Measurements from ENCODE around the gene WDSUB1. TPM values are rescaled to one million over a fixed set of nuclear protein-coding genes. Genes with fewer than 3 reads are reported as not detected.

The WDSUB1 gene
- total RNA-seq, 1 experiment from 2014 or later = 7.7 TPM

GRCh38 chr2:159229476-159230144 lies 56.9 kb downstream of the WDSUB1 start:
- no peak overlapping the region for H3K4me3 ChIP-seq (ENCODE audit: low read depth in 2 of 2, low read length in 2 of 2)
- ATAC-seq = no peak
- in situ Hi-C loops (cut with HindIII; ENCODE audit: low pct_unique_long_range_greater_than_20kb, low sequenced_read_pairs) = no loop called here
- intact Hi-C loops (cut with micrococcal nuclease; ENCODE audit: unreplicated experiment) = no loop called here
- TF ChIP-seq POLR2AphosphoS5 (IDR thresholded peaks at IDR 0.05; ENCODE audit: low read depth, low read length) (no peak), SIN3A (IDR thresholded peaks at IDR 0.05; ENCODE audit: borderline replicate concordance, insufficient read depth, low read depth, low read length) (no peak), TCF7L2 (IDR thresholded peaks at IDR 0.05; ENCODE audit: low read depth, low read length) (no peak), CTCF (IDR thresholded peaks at IDR 0.05) (no peak), REST (IDR thresholded peaks at IDR 0.05; ENCODE audit: insufficient read depth in 1 of 2, low read depth in 2 of 2, low read length in 1 of 2) (no peak)
- no peak overlapping the region for H3K27ac ChIP-seq (ENCODE audit: low read length)
- no peaks in the 10 kb centered on the region for H3K4me1 ChIP-seq (ENCODE audit: control insufficient read depth, insufficient read depth, low read length)
- POLR2A ChIA-PET = no interaction called here
- no peaks in the 10 kb centered on the region for H3K27me3 ChIP-seq (ENCODE audit: control insufficient read depth, insufficient read depth, low read length)
- H3K9me3 ChIP-seq (ENCODE audit: control insufficient read depth, insufficient read depth, low read depth, low read length) = no peaks in the 10 kb centered on the region
- no peak for DNase-seq (ENCODE audit: low read depth, low spot score)
- CTCF ChIA-PET = no interaction called here
- BruUV-seq (replicated peaks) = no TSS peak
- peaks cover 16% of the 10 kb centered on the region for H3K36me3 ChIP-seq (ENCODE audit: control insufficient read depth, insufficient read depth, low read length)

- H3K27ac ChIP-seq (ENCODE audit: low read length) = no peak overlapping the region
- intact Hi-C loops (cut with micrococcal nuclease; ENCODE audit: unreplicated experiment) (no loop called here), in situ Hi-C loops (cut with HindIII; ENCODE audit: low pct_unique_long_range_greater_than_20kb, low sequenced_read_pairs) (no loop called here)
- TF ChIP-seq TCF7L2 (IDR thresholded peaks at IDR 0.05; ENCODE audit: low read depth, low read length) (no peak), POLR2AphosphoS5 (IDR thresholded peaks at IDR 0.05; ENCODE audit: low read depth, low read length) (no peak), CTCF (IDR thresholded peaks at IDR 0.05) (no peak), REST (IDR thresholded peaks at IDR 0.05; ENCODE audit: insufficient read depth in 1 of 2, low read depth in 2 of 2, low read length in 1 of 2) (no peak), SIN3A (IDR thresholded peaks at IDR 0.05; ENCODE audit: borderline replicate concordance, insufficient read depth, low read depth, low read length) (no peak)
- DNase-seq (ENCODE audit: low read depth, low spot score) (no peak), ATAC-seq (no peak)
- CTCF ChIA-PET = no interaction called here
- POLR2A ChIA-PET = no interaction called here
- H3K27me3 ChIP-seq (ENCODE audit: control insufficient read depth, insufficient read depth, low read length) = no peaks in the 10 kb centered on the region
- peaks cover 16% of the 10 kb centered on the region for H3K36me3 ChIP-seq (ENCODE audit: control insufficient read depth, insufficient read depth, low read length)
- no TSS peak for BruUV-seq (replicated peaks)
- no peak overlapping the region for H3K4me3 ChIP-seq (ENCODE audit: low read depth in 2 of 2, low read length in 2 of 2)
- H3K9me3 ChIP-seq (ENCODE audit: control insufficient read depth, insufficient read depth, low read depth, low read length) = no peaks in the 10 kb centered on the region
- no peaks in the 10 kb centered on the region for H3K4me1 ChIP-seq (ENCODE audit: control insufficient read depth, insufficient read depth, low read length)
Measured at GRCh38 chr2:159228081-159228581, 58.4 kb downstream of the WDSUB1 start.
